Measurements from ENCODE around the gene NFATC2. TPM values are rescaled to one million over a fixed set of nuclear protein-coding genes. Genes with fewer than 3 reads are reported as not detected.

Gene NFATC2
- total RNA-seq, 1 experiment from 2014 or later: 0.61 TPM

DNA sequence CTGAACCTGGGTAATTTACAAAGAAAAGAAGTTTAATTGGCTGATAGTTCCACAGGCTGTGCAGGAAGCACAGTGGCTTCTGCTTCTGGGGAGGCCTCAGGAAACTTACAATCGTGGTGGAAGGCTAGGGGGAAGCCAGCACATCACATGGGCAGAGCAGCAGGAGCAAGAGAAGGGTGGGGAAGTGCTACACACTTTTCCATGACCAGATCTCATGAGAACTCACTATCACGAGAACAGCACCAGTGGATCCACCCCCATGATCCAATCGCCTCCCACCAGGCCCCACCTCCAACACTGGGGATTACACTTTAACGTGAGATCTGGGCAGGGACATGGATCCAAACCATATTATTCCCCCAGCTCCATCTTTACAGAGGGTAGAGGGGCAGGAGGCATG is 166.4 kb downstream of the NFATC2 start:
- DNase-seq: no peak
- no peak overlapping the region for H3K4me2 ChIP-seq (ENCODE audit: insufficient read depth, insufficient read length, low read length)
- no peak overlapping the region for H3K18ac ChIP-seq (ENCODE audit: insufficient read length, low read depth, low read length)
- no peaks in the 10 kb centered on the region; the same call in 1 of the 2 replicates for H3K27me3 ChIP-seq (ENCODE audit: insufficient read depth, low read length)
- H3K4me1 Mint-ChIP-seq: peaks cover 22 to 26% of the 10 kb centered on the region in 2 experiments
- no peak overlapping the region for H4K5ac ChIP-seq (ENCODE audit: insufficient read length, low read depth, low read length)
- TF ChIP-seq, protein P1, sequence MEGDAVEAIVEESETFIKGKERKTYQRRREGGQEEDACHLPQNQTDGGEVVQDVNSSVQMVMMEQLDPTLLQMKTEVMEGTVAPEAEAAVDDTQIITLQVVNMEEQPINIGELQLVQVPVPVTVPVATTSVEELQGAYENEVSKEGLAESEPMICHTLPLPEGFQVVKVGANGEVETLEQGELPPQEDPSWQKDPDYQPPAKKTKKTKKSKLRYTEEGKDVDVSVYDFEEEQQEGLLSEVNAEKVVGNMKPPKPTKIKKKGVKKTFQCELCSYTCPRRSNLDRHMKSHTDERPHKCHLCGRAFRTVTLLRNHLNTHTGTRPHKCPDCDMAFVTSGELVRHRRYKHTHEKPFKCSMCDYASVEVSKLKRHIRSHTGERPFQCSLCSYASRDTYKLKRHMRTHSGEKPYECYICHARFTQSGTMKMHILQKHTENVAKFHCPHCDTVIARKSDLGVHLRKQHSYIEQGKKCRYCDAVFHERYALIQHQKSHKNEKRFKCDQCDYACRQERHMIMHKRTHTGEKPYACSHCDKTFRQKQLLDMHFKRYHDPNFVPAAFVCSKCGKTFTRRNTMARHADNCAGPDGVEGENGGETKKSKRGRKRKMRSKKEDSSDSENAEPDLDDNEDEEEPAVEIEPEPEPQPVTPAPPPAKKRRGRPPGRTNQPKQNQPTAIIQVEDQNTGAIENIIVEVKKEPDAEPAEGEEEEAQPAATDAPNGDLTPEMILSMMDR (conservative IDR thresholded peaks at IDR 0.05): no peak
- H2BK12ac ChIP-seq (ENCODE audit: insufficient read length, low read depth, low read length): no peak overlapping the region
- no peak overlapping the region for H3K9ac ChIP-seq (ENCODE audit: extremely low read depth, insufficient read length, low read length)
- H3K23ac ChIP-seq (ENCODE audit: insufficient read length, low read depth, low read length): no peak overlapping the region
- no peak overlapping the region for H3K4me3 Mint-ChIP-seq
- H3K56ac ChIP-seq (ENCODE audit: insufficient read length, low read depth, low read length): no peak overlapping the region
- H3K27me3 Mint-ChIP-seq (ENCODE audit: low read depth): peaks cover 2% of the 10 kb centered on the region; the same call in 1 of the 2 replicates
- H3T11ph ChIP-seq (ENCODE audit: low read length): no peak overlapping the region
- no peak overlapping the region for H3K27ac ChIP-seq (ENCODE audit: insufficient read length, low read depth, low read length)
- no peaks in the 10 kb centered on the region for H3K36me3 Mint-ChIP-seq (ENCODE audit: insufficient read depth in 1 of 3, low read depth in 3 of 3)
- H4K8ac ChIP-seq (replicated peaks; ENCODE audit: insufficient read length, low read depth, low read length): no peak overlapping the region
- H3K9me3 Mint-ChIP-seq: no peaks in the 10 kb centered on the region
- no peak overlapping the region for H2AK5ac ChIP-seq (ENCODE audit: insufficient read length, low read length)
- H4K20me1 ChIP-seq (ENCODE audit: control insufficient read depth, insufficient read depth, insufficient read length): no peaks in the 10 kb centered on the region
- no peak overlapping the region for H2BK5ac ChIP-seq (ENCODE audit: insufficient read length, low read length)
- no peak overlapping the region for H3K4ac ChIP-seq (ENCODE audit: low read depth, low read length)
- no peaks in the 10 kb centered on the region for H3K79me2 ChIP-seq (ENCODE audit: insufficient read depth, low read length)
- peak overlapping the region in 1 of 3 experiments; percentile 27; a peak in 1 of 7 replicates for H3K27ac Mint-ChIP-seq
- no peaks in the 10 kb centered on the region for H3K23me2 ChIP-seq (ENCODE audit: insufficient read length, low read depth, low read length, poor library complexity, severe bottlenecking)
- no peak overlapping the region for H2BK15ac ChIP-seq (ENCODE audit: low read depth, low read length)
- H3K14ac ChIP-seq (ENCODE audit: insufficient read depth, low read length): no peak overlapping the region
- no peak overlapping the region for H2BK20ac ChIP-seq (ENCODE audit: low read depth, low read length, poor library complexity, severe bottlenecking)
- WGBS (ENCODE audit: extremely low coverage, insufficient read length, low lambda C conversion rate): no CpG with 5 or more reads among the region's 4 CpGs
- no peaks in the 10 kb centered on the region for H3K9me3 ChIP-seq (ENCODE audit: control insufficient read depth, low read depth, low read length)
- H2BK120ac ChIP-seq (ENCODE audit: low read depth, low read length, poor library complexity, severe bottlenecking): no peak overlapping the region
- H3K79me1 ChIP-seq (ENCODE audit: insufficient read depth, low read depth, low read length, poor library complexity, severe bottlenecking): no peaks in the 10 kb centered on the region
- no peak overlapping the region for H2AFZ ChIP-seq (ENCODE audit: low read length)
- H4K91ac ChIP-seq (ENCODE audit: insufficient read length, low read depth, low read length): no peak overlapping the region
- no peaks in the 10 kb centered on the region for H3K4me1 ChIP-seq (ENCODE audit: insufficient read depth, low read length)
